Activated naive CD8-positive, alpha-beta T cell treated with anti-CD3 and anti-CD28 coated beads for 36 hours (primary cell): ENCODE data around the gene IZUMO1. TPM values are rescaled to one million over a fixed set of nuclear protein-coding genes. Genes with fewer than 3 reads are reported as not detected.

Experiments used
- total RNA-seq, 2 experiments: library from RNA; stranded (reverse); gene quantifications; one replicate each; pipeline ENCODE4 v1.2.3, GENCODE V29; 2021

The IZUMO1 gene
- total RNA-seq, 2 experiments from 2014 or later = not detected

Other genes with a start within 250 kb of the IZUMO1 start
- gene LMTK3, start 235.1 kb downstream of the IZUMO1 start, total RNA-seq = 1 to 10 TPM; 2.2 to 2.8 TPM
- not detected for gene SULT2B1, start 194.7 kb downstream of the IZUMO1 start, total RNA-seq
- not detected for gene SPACA4, start 140.2 kb downstream of the IZUMO1 start, total RNA-seq
- gene FAM83E, start 131.8 kb downstream of the IZUMO1 start, total RNA-seq = 1 to 10 TPM; 4.4 TPM
- 1,000 to 10,000 TPM; 1,968 to 2,008 TPM for gene RPL18, start 127.7 kb downstream of the IZUMO1 start, total RNA-seq
- gene SPHK2, start 127.4 kb downstream of the IZUMO1 start, total RNA-seq = 10 to 100 TPM; 36.7 to 40.8 TPM
- gene DBP, start 109.5 kb downstream of the IZUMO1 start, total RNA-seq = 10 to 100 TPM in 1 of 2 experiments, 1 to 10 TPM in 1; 9.3 to 10.1 TPM
- gene CA11, start 100.7 kb downstream of the IZUMO1 start, total RNA-seq = 10 to 100 TPM; 11.9 to 14.1 TPM
- gene NTN5, start 73.9 kb downstream of the IZUMO1 start, total RNA-seq = under 1 TPM; 0.21 to 0.24 TPM
- not detected for gene FUT2, start 50.9 kb downstream of the IZUMO1 start, total RNA-seq
- under 1 TPM; 0.41 to 0.46 TPM for gene MAMSTR, start 27.2 kb downstream of the IZUMO1 start, total RNA-seq
- under 1 TPM; 0.40 to 0.49 TPM for gene RASIP1, start 6.3 kb downstream of the IZUMO1 start, total RNA-seq
- gene FUT1, start 5.7 kb upstream of the IZUMO1 start, total RNA-seq = under 1 TPM; 0.06 to 0.12 TPM
- gene FGF21, start 8.6 kb upstream of the IZUMO1 start, total RNA-seq = not detected
- gene BCAT2, start 64.1 kb upstream of the IZUMO1 start, total RNA-seq = 10 to 100 TPM; 62.6 to 63.6 TPM
- under 1 TPM; 0.35 to 0.66 TPM for gene HSD17B14, start 89.6 kb upstream of the IZUMO1 start, total RNA-seq
- 1 to 10 TPM; 5.8 to 7.6 TPM for gene PLEKHA4, start 121.7 kb upstream of the IZUMO1 start, total RNA-seq
- gene PPP1R15A, start 125.5 kb upstream of the IZUMO1 start, total RNA-seq = 10 to 100 TPM; 60.8 to 65.4 TPM
- gene TULP2, start 151.8 kb upstream of the IZUMO1 start, total RNA-seq = under 1 TPM; 0.12 to 0.16 TPM
- gene NUCB1, start 153.4 kb upstream of the IZUMO1 start, total RNA-seq = 10 to 100 TPM; 90.6 to 91.7 TPM
- 1 to 10 TPM in 1 of 2 experiments, under 1 TPM in 1; 0.74 to 1.1 TPM for gene DHDH, start 186.8 kb upstream of the IZUMO1 start, total RNA-seq
- 100 to 1,000 TPM; 191 TPM for gene BAX, start 208.0 kb upstream of the IZUMO1 start, total RNA-seq
- gene FTL, start 218.4 kb upstream of the IZUMO1 start, total RNA-seq = 1,000 to 10,000 TPM; 1,137 to 1,177 TPM
- 10 to 100 TPM; 48.9 to 57.6 TPM for gene GYS1, start 246.4 kb upstream of the IZUMO1 start, total RNA-seq
- gene RUVBL2, start 247.0 kb upstream of the IZUMO1 start, total RNA-seq = 100 to 1,000 TPM; 187 to 189 TPM